NCI-H748 treated with DMSO at 0.1 percent for 48 hours (cell line): ENCODE data around the gene PTK6.
A peak's percentile ranks its signal among the peaks of the same experiment; 100 is the strongest.

ENCODE experiments used
- DNase-seq: peaks from one replicate; lab custom pipeline; 2025; lab: John Stamatoyannopoulos, UW

Gene PTK6

GRCh38 chr20:63543131-63543530, 6.0 kb upstream of the PTK6 start:
- no peak for DNase-seq

- DNase-seq, result no peak
Observed at GRCh38 chr20:63542696-63543095, 5.5 kb upstream of the PTK6 start.

- DNase-seq, result no peak
Observed at GRCh38 chr20:63542031-63542559, 4.9 kb upstream of the PTK6 start.

GRCh38 chr20:63541371-63541770, 4.2 kb upstream of the PTK6 start:
- no peak for DNase-seq

- DNase-seq, result no peak
Observed at GRCh38 chr20:63540417-63541186, 3.4 kb upstream of the PTK6 start.

GRCh38 chr20:63539441-63540370, 2.5 kb upstream of the PTK6 start:
- DNase-seq, result no peak

- DNase-seq, result no peak
Observed at GRCh38 chr20:63539092-63539430, 1.9 kb upstream of the PTK6 start.

GRCh38 chr20:63538204-63539091, 1.3 kb upstream of the PTK6 start:
- no peak for DNase-seq

GRCh38 chr20:63537525-63538203, 488 bp upstream of the PTK6 start:
- DNase-seq, result peak; percentile 12

- DNase-seq, result no peak
Observed at GRCh38 chr20:63536241-63536977, 767 bp downstream of the PTK6 start.

- no peak for DNase-seq
Observed at GRCh38 chr20:63534831-63535651, 2.1 kb downstream of the PTK6 start.

GRCh38 chr20:63534427-63534830, 2.7 kb downstream of the PTK6 start:
- DNase-seq, result no peak

- no peak for DNase-seq
Observed at GRCh38 chr20:63533871-63534393, 3.2 kb downstream of the PTK6 start.

GRCh38 chr20:63533388-63533787, 3.8 kb downstream of the PTK6 start:
- no peak for DNase-seq

- no peak for DNase-seq
Observed at GRCh38 chr20:63532449-63532971, 4.7 kb downstream of the PTK6 start.

GRCh38 chr20:63531686-63532448, 5.3 kb downstream of the PTK6 start:
- no peak for DNase-seq

GRCh38 chr20:63530788-63531160, 6.4 kb downstream of the PTK6 start:
- no peak for DNase-seq
